Nephron progenitor cell (in vitro differentiated cells): ENCODE results near the gene NDUFA5.

ENCODE experiments used
- DNase-seq: peaks from one replicate; pipeline ENCODE4 v3.0.0; 2021
- H3K27ac Mint-ChIP-seq: 2 replicates; pipeline ENCODE4 v1.8.0; 2021; ENCODE audit warnings: mild to moderate bottlenecking, moderate library complexity, mixed read lengths
- H3K27me3 Mint-ChIP-seq: 2 replicates; pipeline ENCODE4 v1.8.0; 2021; ENCODE audit warnings: mild to moderate bottlenecking, low read depth, mixed read lengths; ENCODE audit not compliant: poor library complexity
- H3K36me3 Mint-ChIP-seq: 2 replicates; pipeline ENCODE4 v1.8.0; 2021; ENCODE audit warnings: low read depth, mixed read lengths
- H3K4me1 Mint-ChIP-seq: 2 replicates; pipeline ENCODE4 v1.8.0; 2021; ENCODE audit warnings: mixed read lengths
- H3K4me3 Mint-ChIP-seq: 2 replicates; pipeline ENCODE4 v1.8.0; 2021; ENCODE audit warnings: mild to moderate bottlenecking, moderate library complexity, mixed read lengths
- H3K9me3 Mint-ChIP-seq: 2 replicates; pipeline ENCODE4 v1.8.0; 2021; ENCODE audit warnings: mild to moderate bottlenecking, moderate library complexity, mixed read lengths
- CTCF ChIP-seq: fragments of 200-600 bp; sonication (generic); IDR thresholded peaks from 2 replicates; pipeline ENCODE4 v1.5.0; 2021; ENCODE audit warnings: antibody characterized with exemption

The NDUFA5 gene

DNA sequence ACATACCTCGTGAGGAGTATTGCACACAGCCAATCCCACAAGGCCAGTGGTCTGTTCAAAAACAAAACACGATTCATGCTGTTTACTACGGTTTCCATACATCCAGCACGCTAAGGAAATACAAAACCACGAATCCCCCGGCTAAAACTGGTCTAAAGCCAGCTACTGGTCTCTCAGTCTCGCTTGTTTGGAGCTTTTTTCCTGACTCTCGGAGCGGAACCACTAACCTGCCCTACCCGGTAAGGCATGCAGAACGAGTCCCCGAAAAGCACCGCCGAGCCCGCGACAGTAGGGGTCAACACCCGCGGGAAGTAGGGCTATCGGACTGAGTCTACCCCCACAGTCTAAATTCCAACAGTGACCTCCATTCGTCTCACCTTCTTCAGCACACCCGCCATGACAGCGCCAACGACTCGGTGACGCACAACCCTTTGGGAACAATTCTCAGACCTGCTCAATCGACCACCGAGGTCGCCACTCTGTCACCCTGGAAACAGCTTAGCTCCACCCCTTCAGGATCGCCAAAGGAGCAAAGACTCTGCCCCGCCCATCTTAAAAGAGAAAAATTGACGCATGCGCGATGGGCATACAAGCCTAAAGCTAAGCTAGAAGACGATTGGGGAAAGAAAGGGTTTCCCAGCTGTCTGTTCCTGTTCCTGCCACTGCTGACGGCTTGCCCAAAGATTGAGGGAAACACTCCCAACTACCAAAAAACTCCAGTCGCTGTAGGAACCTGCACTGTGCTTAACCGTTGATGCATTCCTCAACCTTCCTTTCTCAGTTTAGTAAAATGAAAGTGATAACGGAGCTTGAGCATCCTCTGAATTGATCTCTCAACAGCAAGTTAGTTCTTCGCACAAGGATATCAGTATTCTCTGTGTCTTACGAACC is at the start of gene NDUFA5:
Gene NDUFA5 (minus strand): TSS at position 421 of the 891 bp plus-strand sequence. CDS start 23 bp downstream, at position 398.
- H3K9me3 Mint-ChIP-seq, result no peaks in the 10 kb centered on the region

GRCh38 chr7:123604739-123605138 is 47.1 kb upstream of the NDUFA5 start:
- Mint-ChIP-seq H3K4me3 (no peak overlapping the region), H3K36me3 (no peaks in the 10 kb centered on the region), H3K4me1 (peaks cover 8% of the 10 kb centered on the region), H3K27ac (no peak overlapping the region), H3K27me3 (no peaks in the 10 kb centered on the region), H3K9me3 (no peaks in the 10 kb centered on the region)
- DNase-seq, result no peak
- no peak for TF ChIP-seq CTCF

More for the DNA sequence above, at the start of gene NDUFA5:
- Mint-ChIP-seq H3K27me3 (peaks cover 5% of the 10 kb centered on the region), H3K4me3 (no peak within 1 kb of the TSS), H3K4me1 (peaks cover 12% of the 10 kb centered on the region), H3K36me3 (peaks cover 11% of the 10 kb centered on the region), H3K27ac (no peak within 1 kb of the TSS)
- no peak for TF ChIP-seq CTCF
- peak; percentile 96 for DNase-seq

DNA sequence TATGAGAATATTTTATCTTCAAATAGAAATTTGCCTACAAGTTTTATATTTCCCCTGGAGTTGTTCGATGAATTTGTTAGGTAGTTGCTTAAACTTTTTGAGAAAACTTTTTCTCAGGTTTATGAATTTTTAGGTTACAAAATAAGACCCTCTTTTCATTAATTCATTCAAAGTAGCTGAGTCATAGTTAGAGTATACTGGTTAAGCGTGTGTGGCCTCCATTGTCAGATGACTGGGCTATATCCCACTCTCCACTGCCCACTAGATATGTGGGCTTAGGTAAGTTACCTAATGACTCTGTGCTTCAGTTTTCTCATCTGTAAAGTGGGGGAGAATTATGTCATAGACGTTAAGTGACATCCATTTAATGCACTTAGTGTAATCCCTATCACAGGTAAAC is 45.0 kb upstream of the NDUFA5 start:
- H3K4me3 Mint-ChIP-seq, result no peak overlapping the region
- no peak for TF ChIP-seq CTCF
- no peaks in the 10 kb centered on the region for H3K36me3 Mint-ChIP-seq
- H3K27me3 Mint-ChIP-seq, result peaks cover under 1% of the 10 kb centered on the region
- H3K9me3 Mint-ChIP-seq, result no peaks in the 10 kb centered on the region
- H3K27ac Mint-ChIP-seq, result no peak overlapping the region
- DNase-seq, result no peak
- H3K4me1 Mint-ChIP-seq, result peaks cover 5% of the 10 kb centered on the region

- no peaks in the 10 kb centered on the region for H3K9me3 Mint-ChIP-seq
- no peak for TF ChIP-seq CTCF
- H3K36me3 Mint-ChIP-seq, result no peaks in the 10 kb centered on the region
- DNase-seq, result no peak
- no peak within 1 kb of the TSS for H3K27ac Mint-ChIP-seq
- peaks cover 2% of the 10 kb centered on the region for H3K27me3 Mint-ChIP-seq
- peaks cover 5% of the 10 kb centered on the region for H3K4me1 Mint-ChIP-seq
- H3K4me3 Mint-ChIP-seq, result no peak within 1 kb of the TSS
Observed at GRCh38 chr7:123601530-123601929, 43.9 kb upstream of the NDUFA5 start, which contains the start of gene ASB15. TSS of gene ASB15 (plus strand) at chr7:123601821. CDS start at chr7:123614503, 12,682 bp downstream.

DNA sequence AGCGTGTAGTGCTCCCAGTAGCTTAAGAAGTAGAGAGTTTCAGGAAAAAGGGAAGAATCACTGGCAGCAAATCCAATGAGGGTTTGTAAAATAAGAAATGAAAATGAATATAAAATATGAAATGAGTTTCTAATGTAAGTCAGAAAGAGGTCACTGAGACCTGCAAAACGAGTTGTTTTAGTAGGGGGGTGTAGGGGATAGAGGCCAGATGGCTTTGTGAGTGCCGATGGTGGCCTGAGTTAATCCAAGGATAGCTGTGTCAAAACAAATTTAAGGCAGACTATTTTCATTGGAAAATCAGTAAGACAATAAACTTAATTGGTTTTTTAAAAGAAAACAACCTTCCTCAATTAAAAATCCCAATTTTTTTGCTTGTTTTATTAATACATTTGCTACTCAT is 43.3 kb upstream of the NDUFA5 start:
- no peak for DNase-seq
- H3K36me3 Mint-ChIP-seq, result no peaks in the 10 kb centered on the region

More for the DNA sequence above, 43.3 kb upstream of the NDUFA5 start:
- no peaks in the 10 kb centered on the region for H3K9me3 Mint-ChIP-seq
- no peak overlapping the region for H3K27ac Mint-ChIP-seq
- H3K4me3 Mint-ChIP-seq, result no peak overlapping the region
- peaks cover 5% of the 10 kb centered on the region for H3K4me1 Mint-ChIP-seq
- no peak for TF ChIP-seq CTCF
- peaks cover 2% of the 10 kb centered on the region for H3K27me3 Mint-ChIP-seq
